Measurements from ENCODE around the gene USB1. TPM values are rescaled to one million over a fixed set of nuclear protein-coding genes. Genes with fewer than 3 reads are reported as not detected.

Gene USB1
- total RNA-seq, 4 donors from 2014 or later: 31.5 to 51.1 (median 33.3) TPM

- no peaks in the 10 kb centered on the region for H3K27me3 ChIP-seq
- TF ChIP-seq POLR2AphosphoS5 (IDR thresholded peaks at IDR 0.05): no peak
- TF ChIP-seq CTCF (IDR thresholded peaks at IDR 0.05): no peak
- TF ChIP-seq EP300 (IDR thresholded peaks at IDR 0.05): no peak
- no peak for TF ChIP-seq POLR2A (IDR thresholded peaks at IDR 0.05; ENCODE audit: low read depth)
- H3K4me1 ChIP-seq: peaks cover 58 to 93% (median 80%) of the 10 kb centered on the region in 4 donors
- no peaks in the 10 kb centered on the region for H3K36me3 ChIP-seq
- H3K27ac ChIP-seq (replicated peaks in 1 of 4): peak overlapping the region in 3 of 4 donors; percentile 24 to 54 (median 32)
- intact Hi-C loops (cut with DNase I): no loop called here
- no peak overlapping the region for H3K4me3 ChIP-seq
- 52% methylated on average over 4 of the region's 14 CpGs for WGBS
- DNase-seq (ENCODE audit: extremely low spot score): no peak
- no peaks in the 10 kb centered on the region for H3K9me3 ChIP-seq
Observed at GRCh38 chr16:58031016-58031800, 30.0 kb downstream of the USB1 start.

- H3K4me1 ChIP-seq: peaks cover 43 to 86% (median 68%) of the 10 kb centered on the region in 4 donors
- H3K4me3 ChIP-seq: no peak overlapping the region
- intact Hi-C loops (cut with DNase I): no loop called here
- H3K36me3 ChIP-seq: peaks cover 0 to 8% (median 3%) of the 10 kb centered on the region in 4 donors
- peak overlapping the region in 2 of 4 donors; percentile 5 to 37 for H3K27ac ChIP-seq (replicated peaks in 1 of 4)
- H3K9me3 ChIP-seq: no peaks in the 10 kb centered on the region
- H3K27me3 ChIP-seq: no peaks in the 10 kb centered on the region
- TF ChIP-seq CTCF (IDR thresholded peaks at IDR 0.05): no peak
- TF ChIP-seq POLR2AphosphoS5 (IDR thresholded peaks at IDR 0.05): no peak
- TF ChIP-seq POLR2A (IDR thresholded peaks at IDR 0.05; ENCODE audit: low read depth): no peak
- TF ChIP-seq EP300 (IDR thresholded peaks at IDR 0.05): no peak
- no peak for DNase-seq (ENCODE audit: extremely low spot score)
- WGBS: 34% methylated on average over 6 of the region's 15 CpGs
Observed at GRCh38 chr16:58032710-58033293, 31.6 kb downstream of the USB1 start.

GRCh38 chr16:58034128-58034685 lies 33.0 kb downstream of the USB1 start:
- TF ChIP-seq POLR2AphosphoS5 (IDR thresholded peaks at IDR 0.05) (no peak), CTCF (IDR thresholded peaks at IDR 0.05) (no peak), EP300 (IDR thresholded peaks at IDR 0.05) (no peak), POLR2A (IDR thresholded peaks at IDR 0.05; ENCODE audit: low read depth) (no peak)
- no peaks in the 10 kb centered on the region for H3K9me3 ChIP-seq
- 89% methylated on average over 14 of the region's 14 CpGs for WGBS
- H3K4me3 ChIP-seq: no peak overlapping the region
- no peak for DNase-seq (ENCODE audit: extremely low spot score)
- H3K27me3 ChIP-seq: no peaks in the 10 kb centered on the region
- peaks cover 33 to 72% (median 54%) of the 10 kb centered on the region in 4 donors for H3K4me1 ChIP-seq
- H3K27ac ChIP-seq (replicated peaks in 1 of 4): no peak overlapping the region
- H3K36me3 ChIP-seq: peaks cover 0 to 22% (median 16%) of the 10 kb centered on the region in 4 donors
- intact Hi-C loops (cut with DNase I): no loop called here

GRCh38 chr16:58034774-58035173 lies 33.6 kb downstream of the USB1 start:
- peaks cover 0 to 27% (median 22%) of the 10 kb centered on the region in 4 donors for H3K36me3 ChIP-seq
- no peaks in the 10 kb centered on the region for H3K27me3 ChIP-seq
- no peak for DNase-seq (ENCODE audit: extremely low spot score)
- intact Hi-C loops (cut with DNase I): no loop called here
- peaks cover 33 to 66% (median 51%) of the 10 kb centered on the region in 4 donors for H3K4me1 ChIP-seq
- 88% methylated on average over 11 of the region's 11 CpGs for WGBS
- H3K27ac ChIP-seq (replicated peaks in 1 of 4): no peak overlapping the region
- TF ChIP-seq POLR2AphosphoS5 (IDR thresholded peaks at IDR 0.05): no peak
- TF ChIP-seq EP300 (IDR thresholded peaks at IDR 0.05): no peak
- TF ChIP-seq POLR2A (IDR thresholded peaks at IDR 0.05; ENCODE audit: low read depth): no peak
- no peak for TF ChIP-seq CTCF (IDR thresholded peaks at IDR 0.05)
- H3K4me3 ChIP-seq: no peak overlapping the region
- no peaks in the 10 kb centered on the region for H3K9me3 ChIP-seq
